ENCODE measurements around the gene CHD1.

- TF ChIP-seq CTCF (IDR thresholded peaks at IDR 0.05) = no peak
- TF ChIP-seq EP300 (IDR thresholded peaks at IDR 0.05) = no peak
- TF ChIP-seq POLR2A (IDR thresholded peaks at IDR 0.05) = peak in 1 of 2 donors; percentile 6
These were observed 576 bp downstream of the CHD1 start for GRCh38 chr5:98927989-98928872.

Measured in tibial nerve (tissue), 4 donors.